RPMI8226 (cell line): Measurements from ENCODE around the gene GPX4.
"Not testable (repeated sequence)": the region's sequence is repeated elsewhere in the genome, so short reads cannot be mapped to it uniquely, and the experiment has no call there.

Experiments used
- DNase-seq: peaks from one replicate; pipeline ENCODE4 v3.0.0-alpha.2; 2015

Gene GPX4

DNA sequence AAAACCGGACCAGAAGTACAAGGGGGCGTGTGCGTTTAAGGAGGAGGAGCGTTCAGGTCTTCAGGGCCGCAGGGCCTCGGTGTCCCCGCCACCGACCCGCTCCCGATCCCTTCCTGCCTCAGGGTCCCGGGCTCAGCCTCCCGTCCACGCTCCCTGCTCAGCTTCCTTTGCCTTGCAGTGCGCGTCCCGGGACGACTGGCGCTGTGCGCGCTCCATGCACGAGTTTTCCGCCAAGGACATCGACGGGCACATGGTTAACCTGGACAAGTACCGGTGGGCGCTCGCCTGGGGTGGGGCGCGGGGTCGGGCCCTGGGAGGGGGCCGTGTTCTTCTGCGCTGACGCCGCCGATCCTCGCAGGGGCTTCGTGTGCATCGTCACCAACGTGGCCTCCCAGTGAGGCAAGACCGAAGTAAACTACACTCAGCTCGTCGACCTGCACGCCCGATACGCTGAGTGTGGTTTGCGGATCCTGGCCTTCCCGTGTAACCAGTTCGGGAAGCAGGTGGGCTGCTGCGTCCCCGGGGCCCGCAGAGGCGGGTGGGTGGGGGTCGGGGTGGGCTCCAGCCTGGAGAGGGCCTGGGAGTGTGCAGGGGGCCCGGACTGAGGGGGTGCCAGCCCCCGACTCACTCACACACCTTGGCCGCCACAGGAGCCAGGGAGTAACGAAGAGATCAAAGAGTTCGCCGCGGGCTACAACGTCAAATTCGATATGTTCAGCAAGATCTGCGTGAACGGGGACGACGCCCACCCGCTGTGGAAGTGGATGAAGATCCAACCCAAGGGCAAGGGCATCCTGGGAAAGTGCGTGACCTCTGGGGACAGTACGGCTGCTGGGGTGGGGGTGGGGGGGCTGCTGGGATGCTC is 1.4 kb downstream of the GPX4 start:
- DNase-seq: peak; percentile 19

GRCh38 chr19:1105873-1106840 is 2.4 kb downstream of the GPX4 start:
- DNase-seq: no peak

GRCh38 chr19:1106841-1107660 is 3.3 kb downstream of the GPX4 start:
- no peak for DNase-seq

DNA sequence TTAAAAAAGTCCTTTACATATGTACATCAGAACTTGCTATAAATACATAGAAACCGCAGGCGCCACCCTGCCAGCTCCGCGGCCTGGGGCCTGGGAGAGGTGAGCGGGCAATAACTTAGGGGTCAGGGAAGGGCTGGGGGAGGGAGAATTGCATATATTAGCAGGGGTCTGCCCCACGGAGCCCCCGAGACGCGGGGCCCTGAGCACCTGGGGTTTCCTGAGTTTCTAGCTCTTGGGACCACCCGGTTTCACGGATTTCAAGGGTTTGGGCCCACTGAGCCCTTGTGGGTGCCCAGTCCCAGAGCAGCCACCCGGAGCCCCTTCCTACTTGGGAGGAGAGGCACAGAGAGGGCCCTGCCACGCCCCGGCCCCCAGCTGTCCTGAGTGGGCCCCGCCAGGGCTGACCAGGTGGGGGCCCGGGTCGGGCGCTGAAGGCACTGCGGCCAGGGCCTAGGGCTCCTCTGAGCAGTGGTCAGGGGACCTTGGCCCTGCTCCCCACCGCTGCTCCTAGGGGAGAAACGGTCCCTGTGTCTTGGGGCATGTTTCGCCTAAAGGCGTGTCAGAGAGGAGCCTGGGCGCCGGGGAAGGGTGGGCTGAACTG is 4.0 kb downstream of the GPX4 start:
- DNase-seq: no peak

- DNase-seq: no peak
Observed at GRCh38 chr19:1108291-1109031, 4.7 kb downstream of the GPX4 start.

DNA sequence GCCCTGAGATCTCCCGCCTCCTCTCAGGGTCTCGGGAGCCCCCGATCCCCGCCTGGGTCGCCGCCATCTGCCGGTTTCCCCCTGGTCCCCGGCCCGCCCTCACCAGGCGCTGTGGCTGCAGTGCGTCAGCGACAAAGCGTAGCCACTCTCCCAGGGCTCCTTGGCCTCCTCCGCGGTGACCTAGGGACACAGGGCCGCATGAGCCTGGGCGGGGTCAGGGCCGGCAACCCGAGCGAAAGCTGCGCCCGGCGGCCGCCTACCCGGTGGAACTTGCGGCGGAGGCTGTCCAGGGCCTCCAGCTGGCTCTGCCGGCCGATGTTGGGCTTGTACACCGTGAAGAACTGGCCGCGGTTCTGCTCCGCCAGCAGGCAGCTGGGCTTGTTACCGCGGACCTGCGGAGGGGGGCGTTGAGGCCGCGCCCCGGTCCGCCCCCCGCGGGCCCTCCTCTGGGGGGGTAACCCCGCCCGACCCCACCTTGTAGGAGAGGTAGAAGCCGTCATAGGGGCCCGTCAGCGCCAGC is 5.3 kb downstream of the GPX4 start:
- DNase-seq: no peak

DNA sequence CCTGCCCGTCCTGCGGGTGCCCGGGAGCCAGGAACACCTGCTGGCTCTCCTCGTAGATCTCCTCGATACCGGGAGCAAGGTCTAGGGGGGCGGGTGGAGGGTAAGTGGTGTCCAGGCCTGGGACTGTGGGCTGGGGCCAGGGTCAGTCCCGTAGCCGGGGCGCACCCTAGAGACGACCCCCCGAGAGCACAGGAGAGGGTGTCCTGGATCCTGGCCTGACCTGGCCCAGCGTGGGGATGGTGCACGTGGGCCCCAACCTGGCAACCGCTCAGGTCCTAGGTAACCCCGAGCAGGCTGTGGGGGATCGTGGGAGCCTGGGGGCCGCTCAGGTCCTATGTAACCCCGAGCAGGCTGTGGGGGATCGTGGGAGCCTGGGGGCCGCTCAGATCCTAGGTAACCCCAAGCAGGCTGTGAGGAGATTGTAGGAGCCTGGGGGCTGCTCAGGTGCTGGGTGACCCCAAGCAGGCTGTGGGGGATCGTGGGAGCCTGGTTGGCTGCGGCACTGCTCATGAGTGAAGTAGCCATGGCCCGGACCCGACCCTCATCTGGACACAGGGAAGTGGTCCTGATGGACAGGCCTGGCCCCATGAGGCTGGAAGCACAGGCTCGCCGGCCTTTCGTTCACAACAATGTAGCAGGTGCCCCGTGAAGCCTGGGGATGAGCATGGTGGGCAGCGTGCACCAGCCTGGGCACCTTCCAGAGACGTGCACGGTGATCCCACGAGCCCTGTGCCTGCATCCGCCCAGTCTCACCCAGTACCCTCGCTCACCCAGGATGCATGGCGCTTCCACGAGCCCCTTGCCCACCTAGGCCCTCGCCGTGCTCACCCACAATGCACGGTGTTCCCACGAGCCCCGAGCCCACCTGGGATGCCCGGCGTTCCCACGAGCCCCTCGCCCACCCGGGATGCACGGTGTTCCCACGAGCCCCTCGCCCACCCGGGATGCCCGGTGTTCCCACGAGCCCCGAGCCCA is 6.2 kb downstream of the GPX4 start:
- DNase-seq: no peak

DNA sequence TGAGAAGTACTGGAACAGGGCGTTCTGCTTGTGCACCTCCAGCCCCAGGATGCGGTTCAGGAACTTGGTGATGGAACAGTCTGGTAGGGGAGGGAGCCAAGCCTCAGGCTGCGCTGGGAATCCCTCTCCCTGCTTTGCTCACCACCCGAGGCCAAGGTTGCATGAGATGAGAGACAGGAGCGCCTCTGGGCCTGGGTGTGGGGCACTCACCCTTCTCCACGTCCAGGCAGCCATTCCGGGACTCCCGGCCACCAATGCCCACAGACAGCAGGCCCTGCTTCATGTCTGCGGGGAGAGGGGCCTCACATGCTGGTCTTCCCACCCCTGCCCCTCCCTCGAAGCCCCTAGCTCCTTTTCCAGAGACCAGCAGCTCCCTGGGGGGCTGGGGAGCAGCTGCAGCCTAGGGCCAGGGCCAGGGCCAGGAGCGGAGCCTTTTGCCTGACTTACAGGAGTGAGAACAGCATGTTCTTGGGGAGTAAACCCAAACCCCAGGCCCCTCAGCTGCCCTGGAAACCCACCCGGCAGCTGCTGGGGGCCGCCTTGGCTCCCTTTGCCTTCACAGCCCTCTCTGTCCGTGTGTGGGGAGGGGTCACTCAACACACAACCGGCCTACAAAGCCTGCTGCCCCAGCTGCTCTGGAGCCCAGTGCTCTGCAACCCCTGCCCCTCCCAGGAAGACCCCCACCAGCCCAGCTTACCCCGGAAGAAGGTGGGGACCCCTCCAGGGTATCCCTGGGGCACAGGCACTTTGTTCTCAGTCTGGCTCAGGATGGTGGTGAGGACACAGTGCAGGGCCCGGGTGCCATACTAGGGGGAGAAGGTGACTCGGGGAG is 7.2 kb downstream of the GPX4 start:
- no peak for DNase-seq

DNA sequence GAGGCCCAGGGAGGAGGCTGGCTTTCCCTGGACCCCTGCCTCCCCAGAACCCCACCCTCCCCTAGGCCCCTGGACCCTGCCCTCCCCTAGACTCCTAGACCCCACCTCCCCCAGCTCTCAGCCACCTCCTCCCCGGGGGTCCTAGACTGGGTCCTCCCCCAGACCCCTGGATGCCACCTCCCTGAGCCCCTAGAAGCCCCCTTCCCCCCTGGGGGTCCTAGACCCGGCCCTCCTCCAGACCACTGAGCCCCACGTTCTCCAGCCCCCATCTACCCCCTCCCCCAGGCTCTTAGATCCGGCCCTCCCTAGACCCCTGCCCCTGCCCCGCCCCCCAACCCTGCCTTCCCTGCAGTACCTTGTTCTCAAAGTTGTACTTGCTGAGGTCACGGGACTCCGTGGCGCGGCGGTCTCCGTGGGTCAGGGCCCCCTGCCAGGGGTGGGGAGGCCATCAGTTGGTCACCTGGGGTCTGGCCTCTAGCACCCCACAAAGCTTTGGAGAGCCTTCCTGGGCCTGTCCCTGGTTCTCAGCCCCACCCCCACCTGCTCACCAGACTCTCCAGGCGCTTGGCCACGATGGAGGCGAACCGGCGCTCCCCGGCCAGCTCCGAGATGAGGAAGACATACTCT is 8.0 kb downstream of the GPX4 start:
- DNase-seq: no peak

DNA sequence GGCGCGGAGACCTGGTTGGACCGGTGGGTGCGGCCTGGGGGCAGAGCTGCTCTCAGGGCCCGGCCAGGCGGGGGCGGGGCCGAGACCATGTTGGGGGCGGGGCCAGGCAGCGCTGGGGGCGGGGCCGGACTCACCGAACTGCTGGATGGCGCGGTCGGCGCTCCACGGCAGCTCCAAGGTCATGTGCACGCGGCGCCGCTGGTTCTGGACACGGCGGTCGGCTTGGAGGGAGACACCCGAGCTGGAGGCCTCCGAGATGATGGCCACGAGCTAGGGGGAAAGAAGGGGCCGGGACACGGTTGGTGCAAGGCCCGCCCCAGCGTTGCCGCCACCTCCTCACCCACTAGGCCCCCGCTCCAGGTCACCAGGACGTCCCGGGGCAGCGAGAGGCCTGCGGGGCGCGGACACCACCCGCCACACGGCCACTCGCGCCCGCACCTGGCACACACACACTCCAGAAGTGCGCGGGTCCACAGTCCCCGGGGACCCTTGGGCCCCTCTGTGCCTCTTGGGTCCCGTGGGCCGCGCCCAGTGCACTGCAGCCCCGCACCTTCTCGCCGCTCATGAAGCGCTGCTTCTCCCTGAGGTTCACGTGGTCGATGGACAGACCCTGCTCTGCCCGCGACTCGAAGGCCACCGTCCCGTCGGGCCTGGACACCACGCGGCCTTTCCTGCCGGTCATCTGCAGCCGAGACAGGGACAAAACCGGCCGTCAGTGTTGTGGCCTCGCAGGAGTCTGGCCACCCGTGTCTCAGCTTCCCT is 8.7 kb downstream of the GPX4 start:
- DNase-seq: no peak

DNA sequence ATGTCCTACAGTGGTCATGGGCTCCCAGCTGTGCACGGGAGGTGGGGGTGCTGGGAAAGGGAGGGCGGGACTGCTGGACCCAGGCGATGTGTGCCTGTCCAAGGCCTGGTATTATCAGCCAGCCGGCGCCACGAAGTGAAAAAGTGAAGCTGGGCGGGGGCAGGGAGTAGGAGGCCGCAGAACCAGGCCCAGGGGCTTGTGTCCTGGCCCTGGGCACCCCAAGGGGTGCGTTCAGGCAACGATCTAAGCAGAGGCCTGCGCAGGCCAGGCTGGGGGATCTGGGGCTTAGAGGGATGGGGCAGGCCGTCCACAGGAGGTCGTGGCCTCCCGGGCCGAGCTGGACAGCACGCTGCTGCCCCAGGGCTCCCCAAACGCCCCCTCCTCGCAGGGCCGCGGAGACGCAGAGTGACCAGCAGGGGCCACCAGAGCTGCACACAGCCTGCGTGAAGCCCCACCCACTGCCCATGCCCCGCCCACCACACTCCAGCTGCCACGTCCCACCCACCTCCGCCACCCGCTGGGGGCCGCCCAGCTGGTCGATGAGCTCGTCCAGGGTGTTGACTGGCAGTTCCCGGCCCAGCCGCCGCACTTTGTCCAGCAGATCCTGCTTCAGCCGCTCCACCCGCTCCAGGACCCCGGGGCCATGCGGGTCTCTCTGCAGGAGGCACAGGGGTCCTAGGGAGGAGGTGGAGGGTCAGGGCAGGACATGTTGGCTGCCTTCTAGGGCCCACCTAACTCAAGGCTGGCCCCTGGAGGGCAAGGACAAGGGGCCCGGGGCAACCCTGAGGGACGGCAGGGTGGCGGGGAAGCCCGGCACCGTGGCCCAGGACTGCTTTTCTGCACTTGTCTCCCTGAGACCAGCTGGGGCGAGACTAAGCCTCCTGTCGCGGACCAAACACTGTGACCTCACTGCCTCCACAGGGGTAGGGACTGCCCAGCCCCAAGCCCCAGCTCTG is 9.5 kb downstream of the GPX4 start:
- peak; percentile 36 for DNase-seq

- DNase-seq: no peak
Observed at GRCh38 chr19:1113986-1114483, 10.2 kb downstream of the GPX4 start.

- DNase-seq: not testable (repeated sequence)
Observed at GRCh38 chr19:1114728-1115127, 10.9 kb downstream of the GPX4 start.

DNA sequence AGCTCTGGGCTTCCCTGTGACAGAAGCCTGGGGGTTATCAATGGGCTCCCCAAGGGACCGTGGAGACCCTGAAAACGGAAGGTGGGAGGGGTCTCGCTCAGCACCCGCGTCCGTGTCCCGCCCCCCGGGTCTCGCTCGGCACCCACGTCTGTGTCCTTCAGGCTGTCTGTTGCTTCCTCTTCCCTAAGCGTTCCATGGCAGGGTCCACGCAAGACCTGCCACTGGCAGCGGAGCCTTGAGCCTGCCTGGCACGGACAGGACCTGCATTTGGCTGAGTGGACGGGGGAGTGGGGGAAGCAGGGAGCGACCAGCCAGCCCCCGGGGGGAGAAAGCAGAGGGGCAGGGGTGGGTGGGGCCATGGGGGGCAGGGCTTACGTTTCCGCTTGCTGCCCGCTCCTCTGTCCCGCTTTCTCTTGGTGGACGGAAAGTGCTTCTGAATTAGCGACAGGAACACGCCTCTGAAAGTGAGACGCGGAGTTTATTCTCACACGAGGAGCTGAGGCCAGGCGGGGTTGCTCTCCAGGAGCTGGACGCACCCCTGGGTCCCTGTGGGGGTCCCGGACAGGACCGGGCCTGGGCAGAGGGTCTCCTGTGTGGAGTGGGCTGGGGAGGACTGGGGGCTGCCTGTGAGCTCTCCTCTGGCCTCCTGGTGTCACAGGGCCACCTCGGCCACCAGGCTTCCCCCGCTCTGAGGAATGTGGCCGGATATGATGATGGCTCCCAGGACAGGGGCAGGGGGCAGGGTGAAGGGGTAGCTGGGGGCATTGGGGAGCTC is 12.0 kb downstream of the GPX4 start:
- no peak for DNase-seq

DNA sequence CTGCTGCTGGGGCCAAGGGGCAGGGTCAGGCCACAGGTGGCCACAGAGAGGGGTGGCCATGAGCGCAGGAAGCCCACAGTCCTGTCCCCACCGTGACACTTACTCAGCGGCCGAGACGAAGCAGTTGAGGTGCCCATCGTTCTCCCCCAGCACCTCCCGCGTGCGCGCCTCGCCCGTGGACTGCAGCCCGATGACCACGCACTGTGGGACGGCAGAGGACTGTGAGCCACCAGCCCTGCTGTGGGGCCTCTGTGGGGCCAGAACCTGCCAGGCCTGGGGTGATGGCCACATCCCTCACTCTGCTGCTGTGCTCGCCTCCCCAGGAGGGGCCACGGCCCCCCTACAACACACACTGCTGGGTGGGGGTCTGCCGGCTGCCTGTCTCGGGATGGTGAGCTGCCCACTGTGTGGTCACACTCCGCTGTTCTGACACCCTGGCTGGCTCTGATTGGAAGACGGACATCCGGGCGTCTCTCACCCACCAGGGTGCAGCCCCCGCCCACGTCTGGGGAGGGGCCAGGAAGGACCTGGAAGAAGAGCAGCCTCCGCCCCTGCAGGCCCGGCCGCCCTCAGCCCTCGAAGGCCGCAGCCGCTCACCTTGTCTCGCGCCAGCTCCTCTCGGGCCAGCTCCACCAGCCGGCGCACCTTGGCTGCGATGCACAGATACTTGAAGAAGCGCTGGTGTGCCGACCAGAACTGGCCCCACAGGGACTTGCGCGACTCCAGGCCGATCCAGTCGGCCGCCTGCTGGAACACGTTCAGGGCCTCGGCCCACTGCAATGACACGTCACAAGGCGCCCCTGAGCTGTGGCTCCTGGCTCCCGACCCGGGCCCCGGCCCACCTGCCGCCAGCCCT is 13.2 kb downstream of the GPX4 start:
- DNase-seq: no peak
